GM20000 (cell line): Measurements from ENCODE around the gene SWT1.
"Not testable (repeated sequence)": the region's sequence is repeated elsewhere in the genome, so short reads cannot be mapped to it uniquely, and the experiment has no call there.

Source experiments
- DNase-seq: peaks from one replicate; pipeline ENCODE4 v3.0.0; 2012; ENCODE audit warnings: low spot score
- TF ChIP-seq, protein P1 (sequence below): IDR thresholded peaks from 2 replicates; pipeline ENCODE4 v1.5.1; 2012; ENCODE audit warnings: mild to moderate bottlenecking, control low read depth; ENCODE audit errors: extremely low read depth, missing control alignments

SWT1 gene

GRCh38 chr1:185250063-185250462, 93.1 kb downstream of the SWT1 start:
- no peak for DNase-seq
- TF ChIP-seq, protein P1, sequence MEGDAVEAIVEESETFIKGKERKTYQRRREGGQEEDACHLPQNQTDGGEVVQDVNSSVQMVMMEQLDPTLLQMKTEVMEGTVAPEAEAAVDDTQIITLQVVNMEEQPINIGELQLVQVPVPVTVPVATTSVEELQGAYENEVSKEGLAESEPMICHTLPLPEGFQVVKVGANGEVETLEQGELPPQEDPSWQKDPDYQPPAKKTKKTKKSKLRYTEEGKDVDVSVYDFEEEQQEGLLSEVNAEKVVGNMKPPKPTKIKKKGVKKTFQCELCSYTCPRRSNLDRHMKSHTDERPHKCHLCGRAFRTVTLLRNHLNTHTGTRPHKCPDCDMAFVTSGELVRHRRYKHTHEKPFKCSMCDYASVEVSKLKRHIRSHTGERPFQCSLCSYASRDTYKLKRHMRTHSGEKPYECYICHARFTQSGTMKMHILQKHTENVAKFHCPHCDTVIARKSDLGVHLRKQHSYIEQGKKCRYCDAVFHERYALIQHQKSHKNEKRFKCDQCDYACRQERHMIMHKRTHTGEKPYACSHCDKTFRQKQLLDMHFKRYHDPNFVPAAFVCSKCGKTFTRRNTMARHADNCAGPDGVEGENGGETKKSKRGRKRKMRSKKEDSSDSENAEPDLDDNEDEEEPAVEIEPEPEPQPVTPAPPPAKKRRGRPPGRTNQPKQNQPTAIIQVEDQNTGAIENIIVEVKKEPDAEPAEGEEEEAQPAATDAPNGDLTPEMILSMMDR, result no peak

DNA sequence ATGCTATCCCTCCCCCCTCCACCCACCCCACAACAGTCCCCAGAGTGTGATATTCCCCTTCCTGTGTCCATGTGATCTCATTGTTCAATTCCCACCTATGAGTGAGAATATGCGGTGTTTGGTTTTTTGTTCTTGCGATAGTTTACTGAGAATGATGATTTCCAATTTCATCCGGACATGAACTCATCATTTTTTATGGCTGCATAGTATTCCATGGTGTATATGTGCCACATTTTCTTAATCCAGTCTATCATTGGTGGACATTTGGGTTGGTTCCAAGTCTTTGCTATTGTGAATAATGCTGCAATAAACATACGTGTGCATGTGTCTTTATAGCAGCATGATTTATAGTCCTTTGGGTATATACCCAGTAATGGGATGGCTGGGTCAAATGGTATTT, 95.0 kb downstream of the SWT1 start:
- DNase-seq, result not testable (repeated sequence)

- not testable (repeated sequence) for DNase-seq
These were observed 95.4 kb downstream of the SWT1 start for GRCh38 chr1:185252404-185252803.

DNA sequence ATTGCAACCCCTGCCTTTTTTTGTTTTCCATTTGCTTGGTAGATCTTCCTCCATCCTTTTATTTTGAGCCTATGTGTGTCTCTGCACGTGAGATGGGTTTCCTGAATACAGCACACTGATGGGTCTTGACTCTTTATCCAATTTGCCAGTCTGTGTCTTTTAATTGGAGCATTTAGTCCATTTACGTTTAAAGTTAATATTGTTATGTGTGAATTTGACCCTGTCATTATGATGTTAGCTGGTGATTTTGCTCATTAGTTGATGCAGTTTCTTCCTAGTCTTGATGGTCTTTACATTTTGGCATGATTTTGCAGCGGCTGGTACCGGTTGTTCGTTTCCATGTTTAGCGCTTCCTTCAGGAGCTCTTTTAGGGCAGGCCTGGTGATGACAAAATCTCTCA, 98.6 kb downstream of the SWT1 start:
- DNase-seq, result not testable (repeated sequence)

GRCh38 chr1:185257116-185257949, 100.4 kb downstream of the SWT1 start:
- DNase-seq, result not testable (repeated sequence)

DNA sequence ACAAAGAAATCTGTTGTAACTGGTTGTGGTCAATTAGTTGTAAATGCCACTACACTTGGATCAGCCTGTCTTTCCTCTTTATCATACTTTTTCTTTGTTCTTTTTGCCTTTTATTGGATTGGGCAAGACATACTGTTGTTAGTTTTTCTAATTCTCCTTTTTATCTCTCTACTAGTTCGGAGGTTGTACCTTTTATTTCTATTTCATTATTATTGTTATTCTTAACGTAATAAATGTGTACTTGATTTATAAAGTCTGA, 100.9 kb downstream of the SWT1 start:
- DNase-seq, result no peak

DNA sequence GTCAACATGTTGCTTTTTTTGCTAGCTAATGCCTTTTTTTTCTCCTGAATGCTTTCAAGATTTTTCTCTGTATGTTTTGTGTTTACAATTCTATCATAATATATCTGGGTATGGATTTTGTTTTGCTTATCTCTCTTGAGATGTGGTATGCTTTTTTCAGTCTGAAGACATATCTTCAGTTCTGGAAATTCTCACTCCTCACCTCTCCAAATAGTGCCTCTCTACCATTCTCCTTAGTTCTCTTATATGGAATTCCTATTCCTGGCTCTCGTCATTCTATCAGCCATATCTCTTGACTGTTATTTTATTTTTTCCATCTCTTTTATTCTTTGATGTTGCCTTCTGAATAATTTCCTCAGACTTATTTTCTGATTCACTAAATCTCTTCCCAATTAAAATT, 101.7 kb downstream of the SWT1 start:
- no peak for DNase-seq

More for the DNA sequence above, 100.9 kb downstream of the SWT1 start:
- TF ChIP-seq, protein P1, result no peak

GRCh38 chr1:185260611-185261010, 103.6 kb downstream of the SWT1 start:
- TF ChIP-seq, protein P1, result no peak
- no peak for DNase-seq

More for the DNA sequence above, 101.7 kb downstream of the SWT1 start:
- TF ChIP-seq, protein P1, result no peak

DNA sequence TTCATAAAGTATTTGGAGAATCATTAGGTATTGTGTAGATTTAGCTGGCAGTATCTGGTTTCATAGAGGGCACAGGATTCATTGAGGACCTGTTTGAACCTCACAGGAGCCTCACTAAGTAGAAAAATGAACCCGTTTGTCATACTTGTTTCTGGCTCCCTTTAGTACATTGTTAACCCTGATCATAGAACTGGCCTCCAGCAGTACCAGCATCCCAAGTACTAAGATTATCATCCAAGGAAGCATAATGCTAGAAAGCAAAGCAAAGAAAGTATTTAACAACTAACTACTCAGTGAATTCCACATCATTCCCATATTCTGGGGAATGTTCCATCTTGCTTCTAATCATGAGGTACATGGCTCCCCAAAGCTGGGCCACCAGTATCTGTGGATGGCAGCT, 105.2 kb downstream of the SWT1 start:
- TF ChIP-seq, protein P1, result no peak
- no peak for DNase-seq

GRCh38 chr1:185263292-185263691, 106.3 kb downstream of the SWT1 start:
- no peak for DNase-seq
- TF ChIP-seq, protein P1, result no peak
